Measurements from ENCODE around the gene TUT7. TPM values are rescaled to one million over a fixed set of nuclear protein-coding genes. Genes with fewer than 3 reads are reported as not detected.

The TUT7 gene
- total RNA-seq, 2 experiments from 2014 or later = 18.0 to 18.3 TPM

DNA sequence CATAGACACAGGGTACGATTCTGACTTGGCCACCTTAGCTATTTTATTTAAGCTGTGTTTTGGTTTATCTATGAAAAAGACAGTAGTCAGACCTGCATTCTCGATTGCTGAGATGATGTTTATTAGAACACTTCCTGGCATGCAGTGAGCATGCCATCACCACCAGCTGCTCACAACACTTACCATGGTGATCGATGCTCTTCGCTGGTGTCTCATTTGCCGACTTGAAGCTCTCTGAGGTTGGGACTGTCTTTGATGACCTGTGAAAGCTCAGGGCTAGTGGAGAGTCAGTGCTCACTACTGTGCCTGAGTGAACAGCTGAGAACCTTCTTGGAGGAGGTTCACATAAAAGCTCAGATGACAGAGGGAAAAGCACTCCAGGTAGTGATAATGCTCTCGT is 90.3 kb downstream of the TUT7 start:
- Mint-ChIP-seq H3K27ac (no peak overlapping the region), H3K27me3 (no peaks in the 10 kb centered on the region), H3K4me1 (peaks cover 3% of the 10 kb centered on the region), H3K9me3 (no peaks in the 10 kb centered on the region), H3K36me3 (peaks cover 18% of the 10 kb centered on the region), H3K4me3 (no peak overlapping the region)
- no peak for DNase-seq

DNA sequence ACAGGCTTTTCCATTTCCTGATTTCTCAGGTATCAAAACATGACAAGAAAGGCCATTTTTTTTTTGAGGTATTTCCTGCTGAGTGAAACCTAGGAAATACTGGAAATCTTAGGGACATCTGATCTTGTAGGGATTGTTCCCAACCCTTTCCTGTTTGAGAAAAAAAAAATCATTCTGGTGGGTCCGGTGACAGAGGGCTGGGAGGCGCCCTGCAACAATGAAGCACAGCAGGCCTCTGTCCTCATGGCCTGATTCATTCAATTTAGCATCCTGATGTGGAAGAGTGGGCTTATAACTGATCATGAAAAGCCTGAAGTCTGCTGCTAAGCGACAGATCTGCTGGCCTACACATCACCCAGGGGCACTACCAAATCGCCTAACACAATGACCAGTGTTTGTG is 91.7 kb downstream of the TUT7 start:
- no peak overlapping the region for H3K4me3 Mint-ChIP-seq
- no peaks in the 10 kb centered on the region for H3K9me3 Mint-ChIP-seq
- no peak for DNase-seq
- H3K27ac Mint-ChIP-seq = no peak overlapping the region
- H3K27me3 Mint-ChIP-seq = no peaks in the 10 kb centered on the region
- H3K36me3 Mint-ChIP-seq = peaks cover 16% of the 10 kb centered on the region
- peaks cover 3% of the 10 kb centered on the region for H3K4me1 Mint-ChIP-seq

DNA sequence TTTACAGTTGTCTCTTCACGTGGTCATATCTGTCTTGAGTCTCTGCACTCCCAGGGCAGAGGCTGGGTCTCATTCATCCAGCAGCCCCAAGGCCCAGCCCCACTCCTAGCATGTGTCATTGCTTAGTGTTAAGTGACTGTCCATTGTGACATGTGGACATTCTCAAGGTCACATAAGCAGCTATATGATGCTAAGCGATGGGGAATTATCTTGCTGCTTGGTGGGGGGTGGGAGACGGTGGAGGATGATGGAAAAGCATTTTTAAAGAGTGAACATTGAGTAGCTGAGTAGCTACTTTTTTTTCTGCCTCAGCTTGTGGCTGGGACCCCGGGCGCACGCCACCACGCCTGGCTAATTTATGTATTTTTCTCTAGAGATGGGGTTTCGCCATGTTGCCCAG is 94.7 kb downstream of the TUT7 start, which contains the start of gene C9orf153:
Gene C9orf153 (minus strand): TSS at position 101 of the 400 bp plus-strand sequence. CDS start 30,054 bp downstream, outside the sequence.
- Mint-ChIP-seq H3K4me1 (no peaks in the 10 kb centered on the region), H3K9me3 (no peaks in the 10 kb centered on the region), H3K27me3 (no peaks in the 10 kb centered on the region), H3K36me3 (peaks cover 16% of the 10 kb centered on the region), H3K4me3 (no peak within 1 kb of the TSS), H3K27ac (no peak within 1 kb of the TSS)
- no peak for DNase-seq

DNA sequence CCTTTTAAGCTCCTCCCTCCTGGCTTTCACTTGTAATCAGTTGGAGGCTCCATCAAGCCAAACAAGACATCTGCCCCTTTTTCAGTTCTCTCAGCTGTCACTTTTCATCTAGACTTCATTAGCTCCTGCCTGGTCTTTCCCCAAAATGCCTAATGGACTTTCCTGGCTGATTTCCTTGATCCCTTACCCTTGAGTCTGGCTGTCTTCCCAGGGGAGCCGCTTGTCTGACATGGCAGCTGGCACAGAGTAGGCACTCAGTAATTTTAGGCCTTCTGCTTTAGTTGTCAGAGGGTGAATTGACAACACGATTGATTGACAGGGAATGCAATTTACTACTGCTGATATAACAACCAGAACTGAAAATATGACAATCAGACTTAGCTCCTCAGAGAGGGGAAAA is 96.8 kb downstream of the TUT7 start:
- no peak for DNase-seq
- Mint-ChIP-seq H3K4me1 (no peaks in the 10 kb centered on the region), H3K27me3 (no peaks in the 10 kb centered on the region), H3K27ac (no peak overlapping the region), H3K9me3 (peaks cover 4% of the 10 kb centered on the region), H3K36me3 (peaks cover 12% of the 10 kb centered on the region), H3K4me3 (no peak overlapping the region)

DNA sequence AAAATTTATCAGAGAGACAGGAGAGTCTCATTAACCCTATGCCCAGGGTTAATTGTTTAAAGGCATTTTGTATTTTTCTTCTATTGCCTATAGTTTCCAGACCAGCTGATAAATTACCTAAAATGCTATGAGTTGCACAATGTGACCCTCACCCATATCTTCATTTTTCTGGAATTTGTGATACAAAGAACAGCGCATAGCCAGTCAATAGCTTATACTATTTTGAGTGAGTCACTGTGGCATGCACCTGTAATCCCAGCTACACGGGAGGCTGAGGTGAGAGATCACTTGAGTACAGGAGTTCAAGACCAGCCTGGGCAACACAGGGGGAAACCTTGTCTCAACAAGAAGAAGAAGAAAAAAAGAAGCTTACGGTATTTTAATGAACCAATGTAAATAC is 97.6 kb downstream of the TUT7 start:
- H3K36me3 Mint-ChIP-seq = peaks cover 14% of the 10 kb centered on the region
- no peak overlapping the region for H3K27ac Mint-ChIP-seq
- no peak overlapping the region for H3K4me3 Mint-ChIP-seq
- H3K9me3 Mint-ChIP-seq = peaks cover 6% of the 10 kb centered on the region
- DNase-seq = no peak
- H3K27me3 Mint-ChIP-seq = no peaks in the 10 kb centered on the region
- no peaks in the 10 kb centered on the region for H3K4me1 Mint-ChIP-seq

DNA sequence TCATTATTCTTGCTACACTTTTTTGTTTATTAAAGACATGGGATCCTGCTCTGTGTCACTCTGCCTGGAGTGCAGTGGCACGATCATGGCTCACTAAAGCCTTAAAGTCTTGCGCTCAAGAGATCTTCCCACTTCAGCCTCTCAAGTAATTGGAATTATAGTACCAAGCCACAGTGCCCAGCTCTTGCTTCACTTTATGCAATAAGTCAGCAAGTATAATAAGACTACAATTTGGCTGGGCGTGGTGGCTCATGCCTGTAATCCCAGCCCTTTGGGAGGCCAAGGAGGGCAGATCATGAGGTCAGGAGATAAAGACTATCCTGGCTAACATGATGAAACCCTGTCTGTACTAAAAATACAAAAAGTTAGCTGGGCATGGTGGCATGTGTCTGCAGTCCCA is 100.6 kb downstream of the TUT7 start:
- H3K4me3 Mint-ChIP-seq = no peak overlapping the region
- no peaks in the 10 kb centered on the region for H3K4me1 Mint-ChIP-seq
- no peak overlapping the region for H3K27ac Mint-ChIP-seq
- H3K36me3 Mint-ChIP-seq = peaks cover 15% of the 10 kb centered on the region
- no peaks in the 10 kb centered on the region for H3K27me3 Mint-ChIP-seq
- H3K9me3 Mint-ChIP-seq = peaks cover 7% of the 10 kb centered on the region
- DNase-seq = no peak

DNA sequence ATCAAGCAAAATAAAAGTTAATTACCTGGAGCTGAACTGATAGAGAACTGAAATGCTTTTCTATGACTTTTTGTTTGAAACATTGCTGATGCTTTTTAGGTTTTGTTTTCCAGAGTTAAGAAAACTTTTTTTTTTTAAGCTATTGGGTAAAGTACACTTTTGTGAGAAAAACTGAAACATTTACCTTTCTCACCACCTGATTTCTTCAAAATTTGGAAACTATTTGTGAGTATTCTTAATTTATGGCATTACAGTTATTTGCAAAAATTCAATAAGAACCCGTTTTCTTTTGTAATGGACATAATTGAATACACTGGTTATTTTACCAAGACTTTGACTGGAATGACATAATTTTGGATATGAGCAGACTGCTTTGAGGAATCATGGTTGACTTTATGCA is 101.3 kb downstream of the TUT7 start:
- Mint-ChIP-seq H3K36me3 (peaks cover 15% of the 10 kb centered on the region), H3K27ac (no peak overlapping the region), H3K27me3 (no peaks in the 10 kb centered on the region), H3K4me3 (no peak overlapping the region), H3K4me1 (no peaks in the 10 kb centered on the region), H3K9me3 (peaks cover 7% of the 10 kb centered on the region)
- DNase-seq = no peak

DNA sequence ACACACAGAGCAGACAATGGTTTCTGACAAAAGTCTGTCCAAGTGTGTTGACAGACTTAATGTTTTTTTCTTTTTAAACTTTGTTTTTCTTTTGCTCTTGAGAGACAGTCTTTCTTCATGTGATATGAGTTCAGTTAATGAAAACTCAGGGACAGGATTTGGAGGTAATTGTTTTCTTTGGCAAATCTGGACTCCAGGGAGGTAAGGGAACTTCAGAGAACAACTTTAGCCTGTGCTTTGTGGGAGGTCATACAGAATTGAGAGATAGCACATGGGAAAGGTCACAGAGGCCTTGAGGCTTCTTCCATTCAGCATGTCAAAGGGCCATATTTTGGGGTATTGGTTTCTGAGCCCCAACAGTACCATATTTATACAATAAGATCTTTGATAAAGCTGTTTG is 104.1 kb downstream of the TUT7 start:
- Mint-ChIP-seq H3K4me1 (no peaks in the 10 kb centered on the region), H3K9me3 (peaks cover 7% of the 10 kb centered on the region), H3K36me3 (peaks cover 14% of the 10 kb centered on the region), H3K27ac (no peak overlapping the region), H3K4me3 (no peak overlapping the region), H3K27me3 (no peaks in the 10 kb centered on the region)
- DNase-seq = no peak

DNA sequence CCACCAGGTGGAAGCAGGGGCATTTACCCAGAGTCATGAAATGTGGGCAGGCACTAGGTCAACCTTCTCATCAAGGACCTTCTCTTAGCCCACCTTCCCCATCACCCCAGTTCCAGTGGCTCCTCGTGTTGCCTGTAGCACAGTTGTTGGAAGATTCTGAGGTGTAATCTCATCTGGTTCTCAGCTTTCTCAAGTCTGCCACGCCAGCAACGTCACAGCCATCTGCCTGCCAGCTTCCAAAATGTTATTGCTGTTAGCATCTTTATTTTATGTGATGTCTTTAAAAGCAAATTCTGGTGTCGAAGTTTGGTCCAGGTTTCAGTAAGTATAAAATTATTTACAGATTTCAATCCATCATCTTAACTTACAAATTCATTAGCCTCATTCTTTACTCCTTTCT is 105.5 kb downstream of the TUT7 start:
- Mint-ChIP-seq H3K36me3 (peaks cover 8% of the 10 kb centered on the region), H3K9me3 (peaks cover 6% of the 10 kb centered on the region), H3K27me3 (no peaks in the 10 kb centered on the region), H3K4me1 (no peaks in the 10 kb centered on the region), H3K4me3 (no peak overlapping the region), H3K27ac (no peak overlapping the region)
- no peak for DNase-seq

DNA sequence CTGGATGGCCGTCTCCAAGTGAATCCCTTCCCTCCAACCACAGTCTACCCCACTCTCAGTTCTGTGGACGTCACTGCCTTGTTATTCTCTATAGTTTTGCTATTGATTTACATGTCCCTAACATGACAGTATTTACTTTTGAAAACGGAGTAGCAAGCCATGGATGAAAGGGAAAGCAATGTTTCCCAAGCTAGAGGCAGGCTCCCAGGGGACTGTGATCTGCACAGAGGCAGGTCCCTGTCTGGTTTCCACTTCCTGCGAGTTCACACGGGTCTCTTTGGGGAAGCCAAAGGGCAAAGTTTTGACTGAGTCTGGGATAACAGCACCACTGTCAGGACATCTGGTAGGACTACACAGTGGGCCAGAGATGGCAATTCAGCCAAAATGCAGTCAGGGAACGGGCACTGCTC is 107.5 kb downstream of the TUT7 start:
- H3K36me3 Mint-ChIP-seq = peaks cover 2% of the 10 kb centered on the region
- no peaks in the 10 kb centered on the region for H3K27me3 Mint-ChIP-seq
- H3K27ac Mint-ChIP-seq = no peak overlapping the region
- H3K4me3 Mint-ChIP-seq = no peak overlapping the region
- H3K4me1 Mint-ChIP-seq = no peaks in the 10 kb centered on the region
- no peak for DNase-seq
- H3K9me3 Mint-ChIP-seq = peaks cover 2% of the 10 kb centered on the region

DNA sequence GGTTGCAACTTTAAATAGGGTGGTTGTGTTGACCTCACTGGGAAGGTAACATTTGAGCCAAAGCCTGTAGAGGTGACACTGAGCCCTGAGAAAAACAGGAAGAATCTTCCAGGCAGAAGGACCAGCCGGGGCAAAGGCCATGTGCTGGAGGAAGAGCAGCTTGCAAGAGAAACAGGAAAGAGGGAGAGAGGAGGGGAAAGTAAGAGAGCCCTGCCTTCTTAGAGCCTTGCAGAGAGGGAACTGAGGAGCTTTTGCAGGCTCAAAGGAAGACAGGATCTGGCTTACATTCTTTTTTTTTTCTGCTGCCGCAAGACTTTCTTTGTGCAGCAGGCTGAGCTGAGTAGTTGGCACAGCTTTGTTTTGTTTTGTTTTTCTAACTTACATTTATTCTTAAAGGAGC is 112.1 kb downstream of the TUT7 start:
- Mint-ChIP-seq H3K36me3 (no peaks in the 10 kb centered on the region), H3K27me3 (no peaks in the 10 kb centered on the region), H3K4me1 (peaks cover 4% of the 10 kb centered on the region), H3K9me3 (no peaks in the 10 kb centered on the region), H3K27ac (no peak overlapping the region), H3K4me3 (no peak overlapping the region)
- DNase-seq = no peak

DNA sequence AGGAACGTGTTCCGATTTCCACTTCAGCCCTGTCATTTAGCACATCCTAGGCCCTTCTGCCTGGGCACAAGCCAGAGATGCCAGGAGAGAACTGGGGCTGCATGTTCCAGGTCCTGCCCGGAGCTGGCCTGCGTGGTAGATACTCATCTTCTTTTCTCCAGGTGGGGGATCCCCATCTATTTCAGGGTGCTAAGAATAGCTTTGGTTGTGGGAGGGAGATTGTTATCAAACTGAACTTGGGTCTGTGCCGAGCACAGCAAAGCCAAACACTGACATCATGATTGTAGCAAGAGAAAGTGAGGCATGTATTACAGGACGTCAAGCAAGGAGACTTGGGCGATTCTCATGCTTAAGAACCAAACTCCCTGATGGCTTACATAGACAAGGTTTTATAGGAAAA is 113.0 kb downstream of the TUT7 start:
- Mint-ChIP-seq H3K36me3 (no peaks in the 10 kb centered on the region), H3K4me1 (peaks cover 4% of the 10 kb centered on the region), H3K27ac (no peak overlapping the region), H3K27me3 (no peaks in the 10 kb centered on the region), H3K4me3 (no peak overlapping the region), H3K9me3 (no peaks in the 10 kb centered on the region)
- no peak for DNase-seq

DNA sequence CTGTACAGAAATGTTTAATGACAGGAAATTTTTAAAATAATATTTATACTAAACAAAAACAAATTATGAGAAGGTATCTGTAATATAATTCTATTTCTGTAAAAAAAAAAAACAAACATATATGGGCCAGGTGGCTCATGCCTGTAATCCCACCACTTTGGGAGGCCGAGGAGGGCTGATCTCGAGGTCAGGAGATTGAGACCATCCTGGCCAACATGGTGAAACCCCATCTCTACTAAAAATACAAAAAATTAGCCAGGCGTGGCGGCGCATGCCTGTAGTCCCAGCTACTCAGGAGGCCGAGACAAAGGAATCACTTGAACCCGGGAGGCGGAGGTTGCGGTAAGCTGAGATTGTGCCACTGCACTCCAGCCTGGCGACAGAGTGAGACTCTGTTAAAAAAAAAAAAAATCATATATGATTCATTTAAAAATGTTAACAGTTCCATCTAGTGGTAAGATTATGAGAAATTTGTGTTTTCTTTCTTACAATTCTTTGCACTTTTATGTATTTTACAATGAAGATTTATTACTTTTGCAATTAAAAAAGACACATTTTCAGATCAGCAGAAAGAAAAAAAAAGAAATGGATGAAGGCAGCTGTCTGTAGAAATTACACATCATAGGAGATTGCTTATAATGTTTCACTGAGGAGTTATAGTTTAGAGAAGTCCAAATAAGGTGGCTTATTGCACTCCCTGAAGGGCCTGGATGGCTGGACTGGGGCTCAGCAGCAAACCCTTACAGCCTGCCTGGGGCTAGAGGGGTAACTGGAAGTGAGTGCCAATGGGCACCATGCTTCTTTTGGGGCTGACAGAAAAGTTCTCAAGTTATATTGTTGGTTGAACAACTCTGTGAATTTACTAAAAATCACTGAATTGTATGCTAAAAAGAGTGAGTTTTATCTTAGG is 115.1 kb downstream of the TUT7 start:
- no peaks in the 10 kb centered on the region for H3K36me3 Mint-ChIP-seq
- H3K4me3 Mint-ChIP-seq = no peak overlapping the region
- no peaks in the 10 kb centered on the region for H3K27me3 Mint-ChIP-seq
- H3K27ac Mint-ChIP-seq = no peak overlapping the region
- peaks cover 4% of the 10 kb centered on the region for H3K4me1 Mint-ChIP-seq
- no peaks in the 10 kb centered on the region for H3K9me3 Mint-ChIP-seq
- DNase-seq = no peak

Data from activated naive CD8-positive, alpha-beta T cell treated with anti-CD3 and anti-CD28 coated beads for 36 hours (primary cell).